Loucy (cell line): ENCODE data around the gene ABCC3.

Experiments
- H2AFZ ChIP-seq: fragments of 200-600 bp; sonication (generic); 2 replicates; pipeline ENCODE4 v1.6.0; 2016; ENCODE audit warnings: antibody characterized with exemption, mild to moderate bottlenecking, low read length, moderate library complexity
- H3F3A ChIP-seq: fragments of 200-600 bp; 2 replicates; pipeline ENCODE4 v1.6.0; 2016; ENCODE audit warnings: antibody characterized with exemption, low read depth, mild to moderate bottlenecking
- H3K27me3 ChIP-seq: fragments of 200-600 bp; sonication (generic); 2 replicates; pipeline ENCODE4 v1.6.1; 2014; ENCODE audit warnings: low read length, mild to moderate bottlenecking; ENCODE audit not compliant: insufficient read depth, poor library complexity, severe bottlenecking
- H3K36me3 ChIP-seq: fragments of 200-600 bp; sonication (generic); 2 replicates; pipeline ENCODE4 v1.6.1; 2016; ENCODE audit warnings: low read length; ENCODE audit not compliant: insufficient read depth
- H3K4me1 ChIP-seq: fragments of 200-600 bp; sonication (generic); 2 replicates; pipeline ENCODE4 v1.5.1; 2014; ENCODE audit warnings: low read length, mild to moderate bottlenecking; ENCODE audit not compliant: insufficient read depth, poor library complexity, severe bottlenecking
- H3K4me2 ChIP-seq: fragments of 200-600 bp; sonication (generic); 2 replicates; pipeline ENCODE4 v1.6.0; 2014; ENCODE audit warnings: antibody characterized with exemption, low read length, low read depth, mild to moderate bottlenecking; ENCODE audit not compliant: poor library complexity, severe bottlenecking
- H3K4me3 ChIP-seq: fragments of 200-600 bp; sonication (generic); 2 replicates; pipeline ENCODE4 v1.5.1; 2014; ENCODE audit warnings: low read length, mild to moderate bottlenecking, mixed read lengths; ENCODE audit not compliant: poor library complexity, severe bottlenecking
- H3K79me2 ChIP-seq: fragments of 200-600 bp; sonication (generic); 2 replicates; pipeline ENCODE4 v1.6.1; 2014; ENCODE audit warnings: low read length; ENCODE audit not compliant: insufficient read depth
- H3K9ac ChIP-seq: fragments of 200-600 bp; sonication (generic); 2 replicates; pipeline ENCODE4 v1.6.0; 2014; ENCODE audit warnings: mild to moderate bottlenecking, low read depth, low read length, moderate library complexity; ENCODE audit not compliant: poor library complexity, severe bottlenecking
- H3K9me2 ChIP-seq: fragments of 200-600 bp; sonication (generic); replicated peaks from 2 replicates; pipeline ENCODE4 v1.6.1; 2016; ENCODE audit warnings: low read depth, low read length, mixed read lengths
- H3K9me3 ChIP-seq: fragments of 200-600 bp; sonication (generic); 2 replicates; pipeline ENCODE4 v1.6.1; 2014; ENCODE audit warnings: mild to moderate bottlenecking, antibody characterized with exemption, low read length, low read depth; ENCODE audit not compliant: insufficient read depth
- H4K20me1 ChIP-seq: fragments of 200-600 bp; sonication (generic); 2 replicates; pipeline ENCODE4 v1.6.0; 2014; ENCODE audit warnings: antibody characterized with exemption, low read length, mild to moderate bottlenecking; ENCODE audit not compliant: insufficient read depth, poor library complexity, severe bottlenecking
- EZH2phosphoT487 ChIP-seq: fragments of 200-600 bp; IDR thresholded peaks from 2 replicates; pipeline ENCODE4 v1.6.1; 2018; ENCODE audit warnings: antibody characterized with exemption, mild to moderate bottlenecking, moderate library complexity, borderline replicate concordance
- TF ChIP-seq, protein P1 (sequence below): fragments of 200-600 bp; sonication (generic); conservative IDR thresholded peaks from 2 replicates; pipeline ENCODE4 v1.5.1; 2014; ENCODE audit warnings: mild to moderate bottlenecking, antibody characterized with exemption, low read length

ABCC3 gene

DNA sequence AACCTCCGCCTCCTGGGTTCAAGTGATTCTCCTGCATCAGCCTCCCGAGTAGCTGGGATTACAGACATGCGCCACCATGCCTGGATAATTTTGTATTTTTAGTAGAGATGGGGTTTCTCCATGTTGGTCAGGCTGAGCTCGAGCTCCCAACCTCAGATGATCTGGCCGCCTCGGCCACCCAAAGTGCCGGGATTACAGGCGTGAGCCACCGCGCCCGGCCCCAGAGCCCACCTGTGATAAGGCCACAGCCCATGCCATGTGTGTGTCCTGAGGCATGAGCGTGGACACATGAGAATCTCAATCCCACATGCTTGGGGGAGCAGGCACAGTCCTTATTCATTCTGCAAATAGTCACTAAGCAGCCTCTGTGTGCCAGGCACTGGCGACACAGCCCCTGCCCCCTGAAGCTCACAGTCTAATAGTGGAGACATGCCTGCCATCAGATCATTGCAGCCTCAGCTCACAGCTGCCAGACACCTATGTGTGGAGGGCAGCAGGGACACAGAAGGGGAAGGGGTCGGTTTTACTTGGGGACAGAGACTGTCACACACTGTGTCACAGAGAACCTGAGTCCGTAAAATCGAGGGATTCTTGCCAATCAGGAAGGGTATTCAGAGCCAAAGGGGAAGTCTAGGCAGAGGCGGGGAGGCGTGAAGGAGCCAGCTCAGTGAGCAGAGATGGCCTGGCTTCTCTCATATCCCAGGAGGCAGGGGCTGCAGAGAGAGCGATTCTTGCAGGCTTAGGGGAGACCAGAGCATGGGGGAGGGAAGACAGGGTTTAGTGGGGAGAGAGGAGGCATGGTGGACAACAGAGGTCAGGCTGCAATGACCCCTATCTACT is 9.4 kb upstream of the ABCC3 start:
- no peaks in the 10 kb centered on the region for H3F3A ChIP-seq
- no peaks in the 10 kb centered on the region for H3K9me3 ChIP-seq
- H3K27me3 ChIP-seq: no peaks in the 10 kb centered on the region
- H3K4me1 ChIP-seq: peaks cover 15% of the 10 kb centered on the region
- no peaks in the 10 kb centered on the region for H4K20me1 ChIP-seq
- H3K4me2 ChIP-seq: no peak overlapping the region
- TF ChIP-seq EZH2phosphoT487: no peak
- TF ChIP-seq, protein P1, sequence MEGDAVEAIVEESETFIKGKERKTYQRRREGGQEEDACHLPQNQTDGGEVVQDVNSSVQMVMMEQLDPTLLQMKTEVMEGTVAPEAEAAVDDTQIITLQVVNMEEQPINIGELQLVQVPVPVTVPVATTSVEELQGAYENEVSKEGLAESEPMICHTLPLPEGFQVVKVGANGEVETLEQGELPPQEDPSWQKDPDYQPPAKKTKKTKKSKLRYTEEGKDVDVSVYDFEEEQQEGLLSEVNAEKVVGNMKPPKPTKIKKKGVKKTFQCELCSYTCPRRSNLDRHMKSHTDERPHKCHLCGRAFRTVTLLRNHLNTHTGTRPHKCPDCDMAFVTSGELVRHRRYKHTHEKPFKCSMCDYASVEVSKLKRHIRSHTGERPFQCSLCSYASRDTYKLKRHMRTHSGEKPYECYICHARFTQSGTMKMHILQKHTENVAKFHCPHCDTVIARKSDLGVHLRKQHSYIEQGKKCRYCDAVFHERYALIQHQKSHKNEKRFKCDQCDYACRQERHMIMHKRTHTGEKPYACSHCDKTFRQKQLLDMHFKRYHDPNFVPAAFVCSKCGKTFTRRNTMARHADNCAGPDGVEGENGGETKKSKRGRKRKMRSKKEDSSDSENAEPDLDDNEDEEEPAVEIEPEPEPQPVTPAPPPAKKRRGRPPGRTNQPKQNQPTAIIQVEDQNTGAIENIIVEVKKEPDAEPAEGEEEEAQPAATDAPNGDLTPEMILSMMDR: no peak
- no peak overlapping the region for H3K4me3 ChIP-seq
- no peaks in the 10 kb centered on the region for H3K9me2 ChIP-seq
- no peaks in the 10 kb centered on the region for H3K36me3 ChIP-seq
- no peaks in the 10 kb centered on the region for H3K79me2 ChIP-seq
- H3K9ac ChIP-seq: no peak overlapping the region
- H2AFZ ChIP-seq: no peak overlapping the region; the same call in 1 of the 2 replicates

DNA sequence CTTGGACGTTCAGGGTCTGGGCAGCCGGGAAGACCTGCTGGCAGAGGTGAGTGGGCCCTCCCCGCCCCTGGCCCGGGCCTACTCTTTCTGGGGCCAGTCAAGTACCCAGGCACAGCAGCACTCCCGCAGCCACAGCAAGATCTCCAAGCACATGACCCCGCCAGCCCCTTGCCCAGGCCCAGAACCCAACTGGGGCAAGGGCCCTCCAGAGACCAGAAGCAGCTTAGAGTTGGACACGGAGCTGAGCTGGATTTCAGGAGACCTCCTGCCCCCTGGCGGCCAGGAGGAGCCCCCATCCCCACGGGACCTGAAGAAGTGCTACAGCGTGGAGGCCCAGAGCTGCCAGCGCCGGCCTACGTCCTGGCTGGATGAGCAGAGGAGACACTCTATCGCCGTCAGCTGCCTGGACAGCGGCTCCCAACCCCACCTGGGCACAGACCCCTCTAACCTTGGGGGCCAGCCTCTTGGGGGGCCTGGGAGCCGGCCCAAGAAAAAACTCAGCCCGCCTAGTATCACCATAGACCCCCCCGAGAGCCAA is 8.6 kb upstream of the ABCC3 start:
- Histone ChIP-seq H3K4me1 (peaks cover 11% of the 10 kb centered on the region), H4K20me1 (no peaks in the 10 kb centered on the region), H3K4me2 (no peak overlapping the region), H3K79me2 (no peaks in the 10 kb centered on the region), H3K9me2 (no peaks in the 10 kb centered on the region), H3K27me3 (no peaks in the 10 kb centered on the region), H3K4me3 (no peak overlapping the region), H3K9me3 (no peaks in the 10 kb centered on the region), H3F3A (no peaks in the 10 kb centered on the region), H2AFZ (peak overlapping the region; percentile 76; the same call in 1 of the 2 replicates), H3K9ac (no peak overlapping the region), H3K36me3 (no peaks in the 10 kb centered on the region)
- TF ChIP-seq EZH2phosphoT487: no peak
- TF ChIP-seq, protein P1: peak; percentile 75

GRCh38 chr17:50627036-50627781 is 7.5 kb upstream of the ABCC3 start:
- Histone ChIP-seq H3K36me3 (no peaks in the 10 kb centered on the region), H4K20me1 (no peaks in the 10 kb centered on the region), H3K9me2 (no peaks in the 10 kb centered on the region), H3K4me2 (no peak overlapping the region), H3F3A (no peaks in the 10 kb centered on the region), H3K27me3 (no peaks in the 10 kb centered on the region), H3K79me2 (no peaks in the 10 kb centered on the region), H3K9me3 (no peaks in the 10 kb centered on the region), H3K4me3 (no peak overlapping the region), H3K4me1 (peaks cover 11% of the 10 kb centered on the region), H2AFZ (no peak overlapping the region; the same call in 1 of the 2 replicates), H3K9ac (no peak overlapping the region)
- TF ChIP-seq EZH2phosphoT487: no peak
- TF ChIP-seq, protein P1: no peak
